Prostate gland (tissue), 2 donors: ENCODE results near the gene GPR25. TPM values are rescaled to one million over a fixed set of nuclear protein-coding genes. Genes with fewer than 3 reads are reported as not detected.

Experiments
- DNase-seq: peaks from one replicate; pipeline ENCODE4 v3.0.0-alpha.2; 2019; ENCODE audit warnings: low spot score
- H3K27ac ChIP-seq, 2 donors: fragments of 200-600 bp; sonication (generic); 2 replicates each; pipeline ENCODE4 v1.5.1; 2017 to 2019
- H3K27me3 ChIP-seq: fragments of 200-600 bp; sonication (generic); replicated peaks from 2 replicates; pipeline ENCODE4 v1.5.1; 2019; ENCODE audit not compliant: insufficient read depth
- H3K36me3 ChIP-seq, 2 donors: fragments of 200-600 bp; sonication (generic); 1 replicate in 1 of 2; 2 replicates in 1 of 2; pipeline versions ENCODE4 v1.5.1 to v1.8.1; 2017 to 2019
- H3K4me1 ChIP-seq: fragments of 200-600 bp; sonication (generic); replicated peaks from 2 replicates; pipeline ENCODE4 v1.5.1; 2019
- H3K4me3 ChIP-seq, 2 donors: fragments of 200-600 bp; sonication (generic); 2 replicates each; pipeline ENCODE4 v1.5.1; 2017 to 2019
- H3K9me3 ChIP-seq: fragments of 200-600 bp; sonication (generic); 2 replicates; pipeline ENCODE4 v1.5.1; 2017
- CTCF ChIP-seq, 4 experiments: fragments of 200-600 bp in 2 of 4; fragments of 450-650 bp in 2 of 4; sonication (generic) in 2 of 4; IDR thresholded peaks; 1 replicate in 3 of 4; 2 replicates in 1 of 4; pipeline ENCODE4 v1.5.1; 2016 to 2019; ENCODE audit warnings: antibody characterized with exemption in 4 of 4, mild to moderate bottlenecking in 2 of 4, moderate library complexity in 2 of 4
- POLR2A ChIP-seq: fragments of 450-650 bp; IDR thresholded peaks from one replicate; pipeline ENCODE4 v1.6.1; 2016; ENCODE audit warnings: antibody characterized with exemption, mild to moderate bottlenecking
- POLR2AphosphoS5 ChIP-seq: sonication (generic); formaldehyde crosslinking; IDR thresholded peaks from one replicate; pipeline ENCODE4 v1.6.1; 2017; ENCODE audit warnings: antibody characterized with exemption
- WGBS: methylation state at CpG from one replicate; pipeline ENCODE4 v1.1.5; 2018; 5-methylcytosine and 5-hydroxymethylcytosine counted together
- intact Hi-C: fragments of 100-400 bp; cut with DNase I; formaldehyde crosslinking; loops from one replicate; pipeline ENCODE4 v1.14.2; 2022
- total RNA-seq, 2 donors: library from RNA; depleted of rRNA; stranded (reverse); fragments of >200 nt; gene quantifications; one replicate each; pipeline ENCODE4 v1.1.0, GENCODE V29; 2016

The GPR25 gene
- total RNA-seq: 1 to 10 TPM in 1 of 2 donors, not detected in 1; 1.2 TPM

DNA sequence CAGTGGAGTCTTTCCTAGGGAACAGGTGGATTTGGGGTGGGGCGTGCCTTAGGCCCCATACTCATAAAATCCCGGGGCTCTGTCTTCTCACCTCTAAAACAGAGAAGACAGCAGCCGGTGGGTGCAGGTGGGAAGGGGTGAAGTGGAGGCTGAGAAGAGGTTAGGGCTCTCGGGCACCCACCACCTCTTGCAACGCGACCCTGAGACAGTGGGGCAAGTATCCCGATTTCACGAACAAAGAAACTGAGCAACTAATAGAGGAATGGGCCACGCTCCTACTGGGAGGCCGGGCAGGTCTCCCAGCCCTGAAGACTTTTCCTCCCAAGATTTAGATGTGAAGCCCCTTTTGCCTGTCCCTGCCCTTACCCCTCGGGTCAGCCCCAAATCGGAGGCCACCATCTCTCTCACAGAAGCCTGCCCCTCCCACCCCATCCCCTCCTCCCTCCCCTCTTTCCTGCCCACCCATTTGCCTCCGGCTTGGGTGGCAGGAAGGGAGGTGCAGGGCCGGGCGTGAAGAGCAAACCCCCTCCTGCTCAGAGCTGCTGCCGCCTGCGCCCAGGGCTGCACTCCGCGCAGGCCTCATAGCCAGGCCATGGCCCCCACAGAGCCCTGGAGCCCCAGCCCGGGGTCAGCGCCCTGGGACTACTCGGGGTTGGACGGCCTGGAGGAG, at the start of gene GPR25:
Gene GPR25, plus strand, starts transcription at position 536 of the 670 bp plus-strand sequence. Its CDS starts 57 bp downstream, at position 593.
- Histone ChIP-seq H3K9me3 (no peaks in the 10 kb centered on the region), H3K4me1 (peaks cover 5% of the 10 kb centered on the region), H3K36me3 (no peaks in the 10 kb centered on the region), H3K4me3 (peak within 1 kb of the TSS in 1 of 2 donors; percentile 20), H3K27me3 (peaks cover 11% of the 10 kb centered on the region), H3K27ac (no peak within 1 kb of the TSS)
- no peak for DNase-seq
- TF ChIP-seq CTCF (IDR thresholded peaks at IDR 0.05) (no peak), POLR2AphosphoS5 (no peak), POLR2A (no peak)
- WGBS: 80% methylated on average over 20 of the region's 23 CpGs
- intact Hi-C loops: no loop called here

GRCh38 chr1:200831091-200831490, 41.7 kb upstream of the GPR25 start:
- intact Hi-C loops: no loop called here
- TF ChIP-seq POLR2A (no peak), POLR2AphosphoS5 (no peak), CTCF (IDR thresholded peaks at IDR 0.05) (no peak)
- H3K4me1 ChIP-seq: no peaks in the 10 kb centered on the region
- H3K36me3 ChIP-seq: no peaks in the 10 kb centered on the region
- 96% methylated on average over 2 of the region's 2 CpGs for WGBS
- DNase-seq: no peak
- no peak overlapping the region for H3K27ac ChIP-seq
- no peaks in the 10 kb centered on the region for H3K9me3 ChIP-seq
- no peak overlapping the region for H3K4me3 ChIP-seq
- H3K27me3 ChIP-seq: no peaks in the 10 kb centered on the region

- Histone ChIP-seq H3K27me3 (no peaks in the 10 kb centered on the region), H3K36me3 (no peaks in the 10 kb centered on the region), H3K4me1 (no peaks in the 10 kb centered on the region), H3K4me3 (no peak overlapping the region), H3K27ac (no peak overlapping the region), H3K9me3 (no peaks in the 10 kb centered on the region)
- no peak for TF ChIP-seq POLR2AphosphoS5
- TF ChIP-seq CTCF (IDR thresholded peaks at IDR 0.05): no peak
- no peak for TF ChIP-seq POLR2A
- 93% methylated on average over 5 of the region's 5 CpGs for WGBS
- intact Hi-C loops: no loop called here
- no peak for DNase-seq
These were observed 38.4 kb upstream of the GPR25 start for GRCh38 chr1:200834383-200834782.

- no peak for DNase-seq
- intact Hi-C loops: loop anchor here (5.0 kb wide), 1 partner anchor 214 kb away; the partner anchor contains the start of gene KIF14
- no peaks in the 10 kb centered on the region for H3K27me3 ChIP-seq
- no peak overlapping the region for H3K4me3 ChIP-seq
- TF ChIP-seq POLR2A (no peak), CTCF (IDR thresholded peaks at IDR 0.05) (no peak), POLR2AphosphoS5 (no peak)
- no peaks in the 10 kb centered on the region for H3K36me3 ChIP-seq
- 95% methylated on average over 3 of the region's 3 CpGs for WGBS
- H3K9me3 ChIP-seq: no peaks in the 10 kb centered on the region
- H3K4me1 ChIP-seq: no peaks in the 10 kb centered on the region
- no peak overlapping the region for H3K27ac ChIP-seq
These were observed 36.6 kb upstream of the GPR25 start for GRCh38 chr1:200836213-200836612.

DNA sequence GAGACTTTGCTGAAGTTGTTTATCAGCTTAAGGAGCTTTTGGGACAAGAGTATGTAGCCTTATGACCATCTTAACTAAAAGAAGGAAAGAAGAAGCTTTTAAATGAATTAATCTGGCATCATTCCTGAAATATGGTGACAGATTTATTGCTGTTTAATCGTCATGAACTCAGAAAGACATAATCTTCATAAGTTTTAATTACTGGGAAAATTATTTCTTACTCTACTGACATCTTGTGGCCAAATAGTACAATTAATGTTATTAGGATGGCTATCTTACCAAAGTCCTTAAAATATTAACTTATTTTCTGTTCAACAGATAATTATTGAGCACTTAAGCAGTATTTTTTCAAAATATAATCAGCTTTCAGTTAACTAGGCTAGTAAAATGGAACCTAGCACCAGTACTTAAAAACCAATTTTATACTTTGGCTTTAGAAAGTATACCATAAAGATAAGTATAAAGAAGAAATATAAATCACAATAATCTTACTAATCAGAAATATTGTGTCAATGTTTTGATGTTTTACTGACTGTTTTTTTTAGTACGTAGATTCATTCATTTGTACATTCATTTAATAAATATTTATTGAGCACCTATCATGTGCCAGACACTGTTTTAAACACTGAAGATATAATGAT, 34.7 kb upstream of the GPR25 start:
- Histone ChIP-seq H3K36me3 (no peaks in the 10 kb centered on the region), H3K4me3 (no peak overlapping the region), H3K27ac (no peak overlapping the region), H3K4me1 (no peaks in the 10 kb centered on the region), H3K27me3 (no peaks in the 10 kb centered on the region), H3K9me3 (no peaks in the 10 kb centered on the region)
- WGBS: 35% methylated on average over 2 of the region's 2 CpGs
- intact Hi-C loops: loop anchor here (5.0 kb wide), 1 partner anchor 216 kb away; the partner anchor contains the start of gene KIF14
- TF ChIP-seq POLR2AphosphoS5 (no peak), CTCF (IDR thresholded peaks at IDR 0.05) (peak in 3 of 4 experiments; percentile 42 to 58 (median 51)), POLR2A (no peak)
- no peak for DNase-seq
